ENCODE data around the gene MAGEB18. TPM values are rescaled to one million over a fixed set of nuclear protein-coding genes. Genes with fewer than 3 reads are reported as not detected.

Gene MAGEB18
- not detected for total RNA-seq

- DNase-seq (ENCODE audit: low read depth in 2 of 3, low spot score in 2 of 3), result no peak
These were observed at the start of gene MAGEB18 for GRCh38 chrX:26138274-26138673. Gene MAGEB18, plus strand, starts transcription at chrX:26138343. Its CDS starts 643 bp downstream, at chrX:26138986.

GRCh38 chrX:26100421-26100920 is 37.7 kb upstream of the MAGEB18 start:
- no peak for DNase-seq (ENCODE audit: low read depth in 2 of 3, low spot score in 2 of 3)

- no peak for DNase-seq (ENCODE audit: low read depth in 2 of 3, low spot score in 2 of 3)
These were observed 29.0 kb upstream of the MAGEB18 start for GRCh38 chrX:26109142-26109541.

GRCh38 chrX:26146024-26146423 is 7.9 kb downstream of the MAGEB18 start:
- DNase-seq (ENCODE audit: low read depth in 2 of 3, low spot score in 2 of 3), result no peak

GRCh38 chrX:26160301-26160700 is 22.2 kb downstream of the MAGEB18 start, which contains the start of gene MAGEB6B:
Gene MAGEB6B, plus strand, starts transcription at chrX:26160601. Its CDS starts 0 bp downstream, at chrX:26160601.
- DNase-seq (ENCODE audit: low read depth in 2 of 3, low spot score in 2 of 3), result no peak

Other genes starting within 250 kb of the MAGEB18 start
- gene MAGEB6B, start 22.3 kb downstream of the MAGEB18 start, total RNA-seq, result not detected
- gene MAGEB6, start 54.1 kb downstream of the MAGEB18 start, total RNA-seq, result not detected
- gene MAGEB5, start 77.8 kb downstream of the MAGEB18 start, total RNA-seq, result not detected